Endothelial cell of umbilical vein (primary cell): ENCODE data around the gene PRR7. TPM values are rescaled to one million over a fixed set of nuclear protein-coding genes. Genes with fewer than 3 reads are reported as not detected.
A peak's percentile ranks its signal among the peaks of the same experiment; 100 is the strongest.

ENCODE experiments used
- BruUV-seq: library from RNA; stranded (reverse); fragments of 400-500 nt; replicated peaks from 2 replicates; lab custom pipeline; 2021; lab: Mats Ljungman, UMichigan
- CTCF ChIA-PET: fragments of 300-600, 350-600 bp; sonication (Branson Sonifier 250); formaldehyde crosslinking; loops from one replicate; lab custom pipeline; 2021; ENCODE audit warnings: antibody characterized with exemption, inconsistent platforms; lab: Charles Lee
- POLR2A ChIA-PET: fragments of 300-600, 350-600 bp; sonication (Branson Sonifier 250); formaldehyde crosslinking; loops from one replicate; lab custom pipeline; 2021; ENCODE audit warnings: antibody characterized with exemption, inconsistent platforms; lab: Charles Lee
- DNase-seq: peaks from one replicate; pipeline ENCODE4 v3.0.0-alpha.2; 2011; ENCODE audit warnings: low read depth, low spot score
- FAIRE-seq: peaks from 2 replicates; lab custom pipeline; 2011; peaks lifted over from hg19 to GRCh38; lab: Jason Lieb, UNC
- H2AFZ ChIP-seq: 2 replicates; pipeline ENCODE4 v1.6.0; 2012; ENCODE audit warnings: low read depth, low read length, control low read depth, inconsistent platforms
- H3K27ac ChIP-seq: 2 replicates; pipeline ENCODE4 v1.5.1; 2011; ENCODE audit warnings: low read depth, mild to moderate bottlenecking, control low read depth, low read length, moderate library complexity; ENCODE audit not compliant: insufficient read depth
- H3K27me3 ChIP-seq, 2 experiments: 2 replicates each; pipeline versions ENCODE4 v1.6.0 to v1.6.1; 2011; ENCODE audit warnings: low read length in 2 of 2, mixed read lengths in 1 of 2; ENCODE audit not compliant: control insufficient read depth in 2 of 2, insufficient read depth in 2 of 2
- H3K36me3 ChIP-seq, 2 experiments: 2 replicates in 1 of 2; 3 replicates in 1 of 2; pipeline ENCODE4 v1.5.1; 2011; ENCODE audit warnings: low read length in 2 of 2, mild to moderate bottlenecking in 1 of 2, moderate library complexity in 1 of 2; ENCODE audit not compliant: control insufficient read depth in 2 of 2, insufficient read depth in 2 of 2; ENCODE audit errors: extremely low read depth in 1 of 2
- H3K4me1 ChIP-seq: 3 replicates; pipeline ENCODE4 v1.5.1; 2011; ENCODE audit warnings: mild to moderate bottlenecking, low read length; ENCODE audit not compliant: control insufficient read depth, insufficient read depth; ENCODE audit errors: extremely low read depth
- H3K4me2 ChIP-seq: 2 replicates; pipeline ENCODE4 v1.6.1; 2011; ENCODE audit warnings: low read length, control low read depth, mixed read lengths; ENCODE audit not compliant: insufficient read depth
- H3K4me3 ChIP-seq, 3 experiments: fragments of 200-600 bp in 1 of 3; sonication (generic), shearing (Covaris generic) in 1 of 3; replicated peaks in 1 of 3; 2 replicates each; pipeline ENCODE4 v1.5.1; 2011 to 2016; ENCODE audit warnings: control low read depth in 3 of 3, low read length in 3 of 3, mild to moderate bottlenecking in 2 of 3, inconsistent platforms in 1 of 3, low read depth in 1 of 3, moderate library complexity in 1 of 3; ENCODE audit not compliant: insufficient read depth in 1 of 3
- H3K79me2 ChIP-seq: 2 replicates; pipeline ENCODE4 v1.6.0; 2012; ENCODE audit warnings: low read length, inconsistent platforms; ENCODE audit not compliant: control insufficient read depth, insufficient read depth
- H3K9ac ChIP-seq: replicated peaks from 2 replicates; pipeline ENCODE3; 2011; ENCODE audit warnings: low read length, control low read depth; ENCODE audit not compliant: insufficient read depth; ENCODE audit errors: extremely low read depth
- H3K9me1 ChIP-seq: replicated peaks from 3 replicates; pipeline ENCODE4 v1.6.0; 2011; ENCODE audit warnings: mild to moderate bottlenecking, low read length; ENCODE audit not compliant: control insufficient read depth, insufficient read depth; ENCODE audit errors: extremely low read depth
- H3K9me3 ChIP-seq: replicated peaks from 2 replicates; pipeline ENCODE4 v1.5.1; 2012; ENCODE audit warnings: low read length, inconsistent platforms; ENCODE audit not compliant: control insufficient read depth, insufficient read depth
- H4K20me1 ChIP-seq: replicated peaks from 2 replicates; pipeline ENCODE3; 2011; ENCODE audit warnings: mild to moderate bottlenecking, low read length; ENCODE audit not compliant: control insufficient read depth, insufficient read depth; ENCODE audit errors: extremely low read depth
- CTCF ChIP-seq, 2 donors: IDR thresholded peaks; 1 replicate in 1 of 2; 2 replicates in 1 of 2; pipeline ENCODE4 v1.5.1; 2011; ENCODE audit warnings: low read length in 2 of 2, mild to moderate bottlenecking in 2 of 2, moderate library complexity in 2 of 2, control low read depth in 1 of 2, inconsistent platforms in 1 of 2, low read depth in 1 of 2; ENCODE audit not compliant: insufficient read depth in 1 of 2; ENCODE audit errors: extremely low read depth in 1 of 2
- FOS ChIP-seq: IDR thresholded peaks from 2 replicates; pipeline ENCODE4 v1.6.1; 2011; ENCODE audit warnings: mild to moderate bottlenecking, low read length, moderate library complexity, borderline replicate concordance; ENCODE audit not compliant: insufficient read depth
- GATA2 ChIP-seq: IDR thresholded peaks from 2 replicates; pipeline ENCODE4 v1.7.0; 2011; ENCODE audit warnings: low read depth, mild to moderate bottlenecking, moderate library complexity, mixed read lengths, low read length; ENCODE audit not compliant: insufficient read length, insufficient read depth
- JUN ChIP-seq: IDR thresholded peaks from 2 replicates; pipeline ENCODE4 v1.6.1; 2011; ENCODE audit warnings: borderline replicate concordance, low read depth; ENCODE audit not compliant: insufficient read length, insufficient read depth
- POLR2A ChIP-seq: IDR thresholded peaks from 2 replicates; pipeline ENCODE4 v1.6.1; 2012; ENCODE audit warnings: low read depth, mild to moderate bottlenecking, control low read depth, low read length
- POLR2AphosphoS5 ChIP-seq: IDR thresholded peaks from 2 replicates; pipeline ENCODE4 v1.6.1; 2012; ENCODE audit warnings: low read depth, mild to moderate bottlenecking, control low read depth, low read length, moderate library complexity; ENCODE audit not compliant: insufficient read depth
- dilution Hi-C: fragments of 300-500 bp; cut with MboI; formaldehyde crosslinking; loops from one replicate; pipeline ENCODE4 v1.15.0; 2019; ENCODE audit warnings: low sequenced_read_pairs; ENCODE audit not compliant: extremely low pct_ligation_motif_present
- intact Hi-C: fragments of 100-400 bp; cut with micrococcal nuclease; formaldehyde crosslinking; loops from one replicate; pipeline ENCODE4 v1.10.0; 2022
- polyA plus RNA-seq, 4 experiments: library from polyadenylated mRNA; depleted of rRNA in 3 of 4; stranded (reverse) in 3 of 4; unstranded in 1 of 4; fragments of >200 nt; gene quantifications; 2 replicates each; pipeline versions ENCODE4 v1.2.1 to v1.2.3, GENCODE V29; 2011 to 2012; ENCODE audit warnings: missing spikeins in 1 of 4
- total RNA-seq: library from RNA; stranded (reverse); gene quantifications from 2 replicates; pipeline ENCODE4 v1.2.3, GENCODE V29; 2021

The PRR7 gene
- total and polyA plus RNA-seq, 2 donors (not counting 3 experiments of a cell fraction or from before 2014, with no cell fraction given), result 6.5 to 6.6 TPM

- CTCF ChIA-PET, result interaction anchor here (0.7 to 5.3 kb wide), 5 partner anchors 10 to 19 kb away, joined by 3 to 58 read pairs (median 6); partner anchors contain the start of gene DOK3
- H3K79me2 ChIP-seq, result peaks cover 46% of the 10 kb centered on the region
- no peaks in the 10 kb centered on the region for H3K9me1 ChIP-seq
- no peak overlapping the region for H3K4me3 ChIP-seq
- POLR2A ChIA-PET, result no interaction called here
- H3K36me3 ChIP-seq, result peaks cover 22 to 38% of the 10 kb centered on the region in 2 experiments
- peak; percentile 79 for DNase-seq
- H4K20me1 ChIP-seq, result no peaks in the 10 kb centered on the region
- peak; percentile 97 to 99 for TF ChIP-seq CTCF (IDR thresholded peaks at IDR 0.05; ENCODE audit: extremely low read depth in 1 of 2, insufficient read depth in 1 of 2, low read depth in 1 of 2, low read length in 2 of 2)
- peak; percentile 80 for TF ChIP-seq POLR2AphosphoS5
- no peak for TF ChIP-seq FOS
- TF ChIP-seq POLR2A, result peak; percentile 51
- TF ChIP-seq GATA2, result no peak
- no peak for TF ChIP-seq JUN
- H3K9ac ChIP-seq, result no peak overlapping the region
- H3K27me3 ChIP-seq, result no peaks in the 10 kb centered on the region
- dilution Hi-C loops (no loop called here), intact Hi-C loops (loop anchor here (1.0 to 10.0 kb wide), 3 partner anchors 10 to 957 kb away; partner anchors contain the start of genes N4BP3 and RNF44)
- H3K27ac ChIP-seq, result no peak overlapping the region
- peaks cover 50% of the 10 kb centered on the region for H3K4me1 ChIP-seq
- peak; percentile 64 for FAIRE-seq
- H2AFZ ChIP-seq, result no peak overlapping the region
- BruUV-seq, result no TSS peak
- H3K4me2 ChIP-seq, result no peak overlapping the region
- H3K9me3 ChIP-seq, result no peaks in the 10 kb centered on the region
These were observed 44.9 kb downstream of the PRR7 start for GRCh38 chr5:177491429-177491945.
